Measurements from ENCODE around the gene KLK15. TPM values are rescaled to one million over a fixed set of nuclear protein-coding genes. Genes with fewer than 3 reads are reported as not detected.

The KLK15 gene
- total RNA-seq, 2 experiments from 2014 or later, result not detected

DNA sequence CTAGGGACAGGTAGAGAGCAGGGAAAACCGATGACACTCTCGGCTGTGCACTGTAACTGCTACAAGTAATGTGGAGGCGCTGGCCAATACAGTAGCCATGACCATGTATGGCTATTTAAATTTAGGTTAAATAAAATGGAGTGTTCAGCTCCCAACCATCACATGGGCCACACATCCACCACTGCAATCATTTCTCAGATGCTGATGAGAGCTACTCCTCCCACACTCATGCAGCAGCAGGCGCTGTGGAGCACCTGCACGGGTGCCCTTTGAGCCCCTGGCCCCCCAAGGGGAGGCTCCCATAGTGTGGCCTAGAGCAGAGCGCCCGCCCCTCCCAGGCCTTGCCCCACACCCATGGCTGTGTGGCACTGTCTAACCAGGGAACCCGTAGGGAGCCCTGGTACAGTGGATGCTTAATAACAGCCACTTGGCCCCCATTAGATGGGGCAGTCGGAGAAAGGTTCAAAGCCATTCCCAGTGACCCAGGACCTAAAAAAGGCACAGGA lies 37.2 kb downstream of the KLK15 start:
- no peaks in the 10 kb centered on the region for H3K9me3 Mint-ChIP-seq
- ChIA-PET CTCF (interaction anchor here (1.4 kb wide), 1 partner anchor 126 kb away, joined by 3 read pairs; no protein-coding TSS in a partner anchor), POLR2A (no interaction called here)
- Histone ChIP-seq H3K4me3 (ENCODE audit: low read length) (no peak overlapping the region), H3K9me3 (ENCODE audit: control insufficient read depth in 1 of 2, insufficient read depth in 1 of 2, low read length in 2 of 2) (no peaks in the 10 kb centered on the region), H3K27me3 (ENCODE audit: control insufficient read depth in 1 of 2, insufficient read depth in 2 of 2, low read length in 2 of 2) (no peaks in the 10 kb centered on the region), H3K27ac (ENCODE audit: low read depth in 1 of 2, low read length in 2 of 2) (no peak overlapping the region), H3K36me3 (ENCODE audit: insufficient read depth, low read length) (peaks cover 28% of the 10 kb centered on the region), H3K4me1 (ENCODE audit: insufficient read depth, low read length) (peaks cover 15% of the 10 kb centered on the region)
- no peak overlapping the region for H3K27ac Mint-ChIP-seq
- ATAC-seq (ENCODE audit: poor library complexity), result peak; percentile 13
- intact Hi-C loops (cut with DNase I, micrococcal nuclease), result no loop called here
- no peaks in the 10 kb centered on the region for H3K27me3 Mint-ChIP-seq
- DNase-seq, result no peak
- TF ChIP-seq, protein P1, sequence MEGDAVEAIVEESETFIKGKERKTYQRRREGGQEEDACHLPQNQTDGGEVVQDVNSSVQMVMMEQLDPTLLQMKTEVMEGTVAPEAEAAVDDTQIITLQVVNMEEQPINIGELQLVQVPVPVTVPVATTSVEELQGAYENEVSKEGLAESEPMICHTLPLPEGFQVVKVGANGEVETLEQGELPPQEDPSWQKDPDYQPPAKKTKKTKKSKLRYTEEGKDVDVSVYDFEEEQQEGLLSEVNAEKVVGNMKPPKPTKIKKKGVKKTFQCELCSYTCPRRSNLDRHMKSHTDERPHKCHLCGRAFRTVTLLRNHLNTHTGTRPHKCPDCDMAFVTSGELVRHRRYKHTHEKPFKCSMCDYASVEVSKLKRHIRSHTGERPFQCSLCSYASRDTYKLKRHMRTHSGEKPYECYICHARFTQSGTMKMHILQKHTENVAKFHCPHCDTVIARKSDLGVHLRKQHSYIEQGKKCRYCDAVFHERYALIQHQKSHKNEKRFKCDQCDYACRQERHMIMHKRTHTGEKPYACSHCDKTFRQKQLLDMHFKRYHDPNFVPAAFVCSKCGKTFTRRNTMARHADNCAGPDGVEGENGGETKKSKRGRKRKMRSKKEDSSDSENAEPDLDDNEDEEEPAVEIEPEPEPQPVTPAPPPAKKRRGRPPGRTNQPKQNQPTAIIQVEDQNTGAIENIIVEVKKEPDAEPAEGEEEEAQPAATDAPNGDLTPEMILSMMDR (IDR thresholded peaks at IDR 0.05), result no peak
- H3K36me3 Mint-ChIP-seq (ENCODE audit: low read depth), result peaks cover 30% of the 10 kb centered on the region
- H3K4me3 Mint-ChIP-seq, result no peak overlapping the region
- peaks cover 9% of the 10 kb centered on the region for H3K4me1 Mint-ChIP-seq (ENCODE audit: low read depth)

DNA sequence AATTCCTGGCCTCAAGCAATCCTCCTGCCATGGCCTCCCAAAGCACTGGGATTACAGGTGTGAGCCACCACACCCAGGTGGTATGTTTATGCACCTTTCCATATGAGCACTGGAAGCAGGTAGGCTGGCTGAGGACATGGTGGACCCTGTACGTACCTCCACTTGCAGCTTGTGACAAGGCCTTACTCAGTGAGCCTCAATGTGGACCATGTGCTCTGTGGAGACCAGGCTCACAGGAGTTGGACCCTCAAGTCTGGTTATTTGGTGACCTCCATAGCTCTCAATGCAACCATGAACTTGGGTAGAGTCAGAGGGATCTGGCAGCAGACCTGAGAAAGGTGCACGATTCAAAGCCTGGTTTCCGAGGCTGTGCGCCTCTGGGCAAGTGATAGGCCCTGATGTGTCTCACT lies 37.7 kb downstream of the KLK15 start:
- no peaks in the 10 kb centered on the region for H3K27me3 Mint-ChIP-seq
- Histone ChIP-seq H3K4me1 (ENCODE audit: insufficient read depth, low read length) (peaks cover 15% of the 10 kb centered on the region), H3K36me3 (ENCODE audit: insufficient read depth, low read length) (peaks cover 23% of the 10 kb centered on the region), H3K4me3 (ENCODE audit: low read length) (no peak overlapping the region), H3K27me3 (ENCODE audit: control insufficient read depth in 1 of 2, insufficient read depth in 2 of 2, low read length in 2 of 2) (no peaks in the 10 kb centered on the region), H3K9me3 (ENCODE audit: control insufficient read depth in 1 of 2, insufficient read depth in 1 of 2, low read length in 2 of 2) (no peaks in the 10 kb centered on the region), H3K27ac (ENCODE audit: low read depth in 1 of 2, low read length in 2 of 2) (no peak overlapping the region)
- peak overlapping the region; percentile 33 for H3K27ac Mint-ChIP-seq
- ChIA-PET POLR2A (no interaction called here), CTCF (interaction anchor here (1.4 kb wide), 1 partner anchor 126 kb away, joined by 3 read pairs; no protein-coding TSS in a partner anchor)
- no peaks in the 10 kb centered on the region for H3K9me3 Mint-ChIP-seq
- intact Hi-C loops (cut with DNase I, micrococcal nuclease), result no loop called here
- H3K36me3 Mint-ChIP-seq (ENCODE audit: low read depth), result peaks cover 25% of the 10 kb centered on the region
- TF ChIP-seq, protein P1 (IDR thresholded peaks at IDR 0.05), result no peak
- H3K4me3 Mint-ChIP-seq, result no peak overlapping the region
- ATAC-seq (ENCODE audit: poor library complexity) (no peak), DNase-seq (no peak)
- peaks cover 5% of the 10 kb centered on the region for H3K4me1 Mint-ChIP-seq (ENCODE audit: low read depth)

DNA sequence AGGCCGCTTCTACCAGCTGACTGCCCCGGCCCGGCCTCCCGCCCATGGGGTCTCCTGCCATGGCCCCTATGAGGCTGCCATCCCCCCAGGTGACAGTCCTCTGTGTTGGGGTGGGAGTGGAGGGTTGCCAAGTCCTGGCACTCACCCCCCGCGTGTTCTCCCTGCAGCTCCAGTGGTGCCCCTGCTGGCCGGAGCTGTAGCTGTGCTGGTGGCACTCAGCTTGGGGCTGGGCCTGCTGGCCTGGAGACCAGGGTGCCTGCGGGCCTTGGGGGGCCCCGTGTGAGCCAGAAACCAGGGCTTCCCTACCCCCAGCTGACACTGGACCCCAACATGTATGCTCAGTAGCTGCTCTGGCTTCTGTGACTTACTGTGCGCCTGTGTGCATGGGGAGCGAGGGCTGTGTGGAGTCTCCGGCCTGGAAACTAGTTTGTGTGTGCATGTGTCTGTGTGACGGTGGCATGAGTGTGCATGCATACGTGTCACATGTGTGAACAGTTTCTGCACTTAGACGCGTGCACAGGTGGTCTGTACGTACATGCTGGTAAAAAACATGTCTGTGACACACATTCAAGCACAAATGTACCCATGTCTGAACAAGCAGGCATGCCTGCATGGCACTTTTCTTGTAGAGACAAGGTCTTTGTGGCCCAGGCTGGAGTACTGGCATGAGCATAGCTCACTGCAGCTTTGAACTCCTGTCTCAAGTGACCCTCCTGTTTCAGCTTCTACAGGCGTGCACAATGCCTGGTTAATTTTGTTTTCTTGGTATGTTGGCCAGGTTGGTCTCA lies 38.3 kb downstream of the KLK15 start:
- H3K27me3 ChIP-seq (ENCODE audit: control insufficient read depth in 1 of 2, insufficient read depth in 2 of 2, low read length in 2 of 2), result no peaks in the 10 kb centered on the region
- Mint-ChIP-seq H3K9me3 (no peaks in the 10 kb centered on the region), H3K4me1 (ENCODE audit: low read depth) (peaks cover 5% of the 10 kb centered on the region), H3K27ac (peak overlapping the region; percentile 33), H3K4me3 (no peak overlapping the region), H3K27me3 (no peaks in the 10 kb centered on the region), H3K36me3 (ENCODE audit: low read depth) (peaks cover 21% of the 10 kb centered on the region)
- H3K4me3 ChIP-seq (ENCODE audit: low read length), result no peak overlapping the region
- CTCF ChIA-PET, result interaction anchor here (1.3 to 1.4 kb wide), 2 partner anchors 11 to 127 kb away, joined by 3 to 4 read pairs; no protein-coding TSS in a partner anchor
- intact Hi-C loops (cut with DNase I, micrococcal nuclease), result no loop called here
- DNase-seq (no peak), ATAC-seq (ENCODE audit: poor library complexity) (no peak)
- peaks cover 15% of the 10 kb centered on the region for H3K4me1 ChIP-seq (ENCODE audit: insufficient read depth, low read length)
- H3K27ac ChIP-seq (ENCODE audit: low read depth in 1 of 2, low read length in 2 of 2), result no peak overlapping the region
- TF ChIP-seq, protein P1 (IDR thresholded peaks at IDR 0.05), result no peak
- peaks cover 23% of the 10 kb centered on the region for H3K36me3 ChIP-seq (ENCODE audit: insufficient read depth, low read length)
- H3K9me3 ChIP-seq (ENCODE audit: control insufficient read depth in 1 of 2, insufficient read depth in 1 of 2, low read length in 2 of 2), result no peaks in the 10 kb centered on the region
- POLR2A ChIA-PET, result no interaction called here
